HG02642 (cell line): ENCODE data around the gene GFER.
"Not testable (repeated sequence)": the region's sequence is repeated elsewhere in the genome, so short reads cannot be mapped to it uniquely, and the experiment has no call there.

Experiments used
- ATAC-seq: cut with Tn5 transposase; IDR thresholded peaks from one replicate; pipeline ENCODE4 v1.9.1; 2021; ENCODE audit warnings: mild to moderate bottlenecking; ENCODE audit not compliant: unreplicated experiment, poor library complexity

Gene GFER

GRCh38 chr16:1953734-1954133 lies 30.3 kb upstream of the GFER start:
- no peak for ATAC-seq

GRCh38 chr16:1957434-1958142 lies 26.4 kb upstream of the GFER start:
- not testable (repeated sequence) for ATAC-seq

- not testable (repeated sequence) for ATAC-seq
These were observed 25.9 kb upstream of the GFER start for GRCh38 chr16:1958143-1958491.

GRCh38 chr16:1958715-1959268 lies 25.2 kb upstream of the GFER start:
- ATAC-seq, result no peak

DNA sequence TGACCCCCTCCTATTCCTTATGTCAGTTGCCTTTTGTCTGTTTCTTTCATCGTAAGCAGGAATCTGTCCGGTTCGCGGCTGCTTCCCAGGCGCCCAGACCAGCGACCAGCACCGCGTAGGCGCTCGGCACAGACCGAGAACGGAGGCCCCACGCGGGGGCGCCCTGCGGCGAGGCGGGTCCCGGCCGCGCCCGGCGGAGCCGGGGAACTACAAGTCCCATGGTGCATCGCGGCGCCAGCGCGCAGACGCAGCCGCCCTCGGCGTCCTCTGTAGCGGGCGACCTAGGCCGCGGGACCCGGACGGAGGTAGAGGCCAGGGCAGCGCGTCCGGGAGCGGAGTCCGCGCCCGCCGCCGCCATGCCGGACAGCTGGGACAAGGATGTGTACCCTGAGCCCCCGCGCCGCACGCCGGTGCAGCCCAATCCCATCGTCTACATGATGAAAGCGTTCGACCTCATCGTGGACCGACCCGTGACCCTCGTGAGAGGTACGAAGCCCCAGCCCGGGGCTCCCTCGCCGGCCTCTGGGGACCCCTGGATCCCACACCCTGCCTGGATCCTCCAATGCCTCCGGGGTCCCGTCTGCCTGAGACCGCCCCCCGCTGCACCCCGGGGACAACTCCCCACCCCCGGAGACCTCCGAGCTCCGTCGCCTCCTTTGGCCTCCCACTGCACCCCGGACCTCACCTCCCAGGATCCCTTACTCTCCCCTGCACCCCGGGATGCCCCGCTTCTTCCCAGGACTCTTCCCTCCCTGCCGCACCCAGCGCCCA lies 24.5 kb upstream of the GFER start, which contains the start of gene NDUFB10:
Gene NDUFB10, plus strand, starts transcription at position 270 of the 771 bp plus-strand sequence. Its CDS starts 87 bp downstream, at position 357.
- peak; percentile 76 for ATAC-seq

DNA sequence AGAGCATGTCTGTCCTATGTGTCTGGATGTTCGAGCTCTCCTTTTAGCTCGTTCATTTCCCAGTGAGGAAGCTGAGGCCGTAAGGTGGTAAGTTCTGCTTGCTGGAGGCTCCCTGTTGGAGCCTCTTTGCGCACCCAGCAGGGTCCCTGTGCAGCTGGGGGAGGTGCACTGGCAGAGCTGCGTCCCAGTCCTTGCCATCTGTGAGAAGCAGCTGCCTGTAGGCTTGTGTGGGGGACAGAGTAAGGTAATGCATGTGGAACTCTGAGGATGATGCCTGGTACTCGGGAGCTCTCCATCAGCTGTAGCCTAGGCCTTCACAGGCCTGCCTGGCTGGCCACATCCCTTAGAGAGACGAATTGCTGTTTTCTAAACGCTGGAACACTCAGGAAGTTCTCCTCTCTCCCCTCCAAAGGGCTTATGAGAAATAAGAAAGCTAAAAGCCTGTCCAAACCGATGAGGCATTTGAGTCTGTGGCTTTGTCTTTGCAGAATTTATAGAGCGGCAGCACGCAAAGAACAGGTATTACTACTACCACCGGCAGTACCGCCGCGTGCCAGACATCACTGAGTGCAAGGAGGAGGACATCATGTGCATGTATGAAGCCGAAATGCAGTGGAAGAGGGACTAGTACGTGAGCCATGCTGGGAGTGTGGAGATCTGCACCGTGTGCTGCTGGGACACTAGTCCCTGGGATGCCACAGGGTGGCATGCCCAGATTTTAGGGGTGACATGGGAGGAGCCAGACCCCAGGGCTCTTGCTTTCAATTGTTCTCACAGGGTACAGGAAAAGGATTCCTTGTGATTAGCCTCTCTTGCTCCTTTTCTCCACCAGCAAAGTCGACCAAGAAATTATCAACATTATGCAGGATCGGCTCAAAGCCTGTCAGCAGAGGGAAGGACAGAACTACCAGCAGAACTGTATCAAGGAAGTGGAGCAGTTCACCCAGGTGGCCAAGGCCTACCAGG lies 23.0 kb upstream of the GFER start:
- ATAC-seq, result no peak

- no peak for ATAC-seq
These were observed 22.3 kb upstream of the GFER start for GRCh38 chr16:1961651-1962067.

DNA sequence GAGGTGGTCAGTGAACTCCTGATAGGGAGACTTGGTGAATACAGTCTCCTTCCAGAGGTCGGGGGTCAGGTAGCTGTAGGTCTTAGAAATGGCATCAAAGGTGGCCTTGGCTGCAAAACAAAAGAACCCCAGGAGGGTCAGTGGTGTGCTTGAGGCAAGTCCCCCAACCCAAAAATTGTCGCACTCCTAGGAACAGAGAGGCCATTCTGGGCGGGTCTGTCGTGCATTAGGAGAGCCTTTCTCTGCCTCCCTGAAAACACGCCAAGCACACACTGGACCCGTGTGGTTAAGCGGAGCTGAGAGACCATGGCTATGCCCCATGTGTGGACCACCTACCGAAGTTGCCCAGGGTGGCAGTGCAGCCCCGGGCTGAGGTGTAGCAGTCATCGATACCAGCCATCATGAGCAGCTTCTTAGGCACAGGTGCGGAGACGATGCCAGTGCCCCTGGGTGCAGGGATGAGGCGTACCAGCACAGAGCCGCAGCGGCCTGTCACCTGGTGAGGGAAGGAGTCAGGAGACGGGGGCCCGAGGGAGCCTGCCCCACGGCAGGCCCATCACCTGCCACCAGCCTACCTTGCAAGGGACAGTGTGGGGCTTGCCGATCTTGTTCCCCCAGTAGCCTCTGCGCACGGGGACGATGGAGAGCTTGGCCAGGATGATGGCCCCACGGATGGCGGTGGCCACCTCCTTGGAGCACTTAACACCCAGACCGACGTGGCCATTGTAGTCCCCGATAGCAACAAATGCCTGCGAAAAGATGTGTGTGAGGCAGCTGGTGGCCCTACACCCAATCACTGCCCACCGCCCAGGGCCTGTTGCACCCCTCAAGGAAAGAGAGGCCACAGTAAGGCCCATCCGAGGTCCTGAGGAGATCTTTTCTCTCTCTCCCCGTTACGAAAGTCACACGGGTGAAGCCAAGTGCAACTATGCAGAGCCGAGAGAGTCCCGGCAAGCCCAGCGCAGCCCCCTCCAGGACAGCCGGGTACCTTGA lies 21.5 kb upstream of the GFER start:
- not testable (repeated sequence) for ATAC-seq

DNA sequence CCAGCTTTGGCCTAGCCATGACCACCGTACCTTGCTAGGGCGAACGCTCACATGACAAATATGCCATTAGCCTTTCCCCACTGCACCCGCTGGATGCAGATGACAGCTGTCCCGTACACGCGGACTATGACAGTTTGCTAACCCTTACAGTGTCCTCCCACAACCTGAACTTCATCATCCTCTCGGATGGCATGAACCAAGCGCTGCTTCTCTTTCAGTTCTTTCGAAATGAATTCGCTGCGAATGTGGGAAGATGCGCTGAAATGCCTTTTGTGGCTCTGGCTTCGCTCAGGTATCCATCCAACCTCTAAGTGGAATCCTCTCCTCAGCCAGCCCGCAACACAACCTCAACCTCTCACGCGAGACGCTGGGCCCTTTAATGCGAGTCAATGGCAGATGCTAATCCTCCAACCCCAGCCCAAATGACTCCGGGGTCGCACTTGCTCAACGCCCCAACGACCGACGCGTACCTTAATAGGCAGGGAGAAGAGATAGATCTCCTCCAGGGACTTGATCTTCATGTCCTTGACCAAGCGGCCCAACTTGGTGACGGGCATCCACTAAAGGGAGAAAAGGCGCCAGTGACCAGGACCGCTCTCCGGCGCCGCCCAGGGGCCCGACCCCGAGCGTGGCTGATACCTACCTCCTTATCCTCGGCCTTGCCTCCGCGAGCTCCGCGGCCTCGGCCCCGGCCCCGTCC lies 20.0 kb upstream of the GFER start:
- peak; percentile 24 for ATAC-seq

GRCh38 chr16:1964506-1965395 lies 19.2 kb upstream of the GFER start, which contains the start of gene RPS2:
TSS of gene RPS2 (minus strand) at chr16:1964826. CDS start at chr16:1964625, 201 bp downstream.
- peak; percentile 85 for ATAC-seq

GRCh38 chr16:1965396-1966001 lies 18.5 kb upstream of the GFER start:
- no peak for ATAC-seq

- ATAC-seq, result no peak
These were observed 17.5 kb upstream of the GFER start, which contains the start of gene RNF151 for GRCh38 chr16:1966460-1966859. TSS of gene RNF151 (plus strand) at chr16:1966856. CDS start at chr16:1966882, 26 bp downstream.

GRCh38 chr16:1968146-1968953 lies 15.6 kb upstream of the GFER start:
- ATAC-seq, result no peak

DNA sequence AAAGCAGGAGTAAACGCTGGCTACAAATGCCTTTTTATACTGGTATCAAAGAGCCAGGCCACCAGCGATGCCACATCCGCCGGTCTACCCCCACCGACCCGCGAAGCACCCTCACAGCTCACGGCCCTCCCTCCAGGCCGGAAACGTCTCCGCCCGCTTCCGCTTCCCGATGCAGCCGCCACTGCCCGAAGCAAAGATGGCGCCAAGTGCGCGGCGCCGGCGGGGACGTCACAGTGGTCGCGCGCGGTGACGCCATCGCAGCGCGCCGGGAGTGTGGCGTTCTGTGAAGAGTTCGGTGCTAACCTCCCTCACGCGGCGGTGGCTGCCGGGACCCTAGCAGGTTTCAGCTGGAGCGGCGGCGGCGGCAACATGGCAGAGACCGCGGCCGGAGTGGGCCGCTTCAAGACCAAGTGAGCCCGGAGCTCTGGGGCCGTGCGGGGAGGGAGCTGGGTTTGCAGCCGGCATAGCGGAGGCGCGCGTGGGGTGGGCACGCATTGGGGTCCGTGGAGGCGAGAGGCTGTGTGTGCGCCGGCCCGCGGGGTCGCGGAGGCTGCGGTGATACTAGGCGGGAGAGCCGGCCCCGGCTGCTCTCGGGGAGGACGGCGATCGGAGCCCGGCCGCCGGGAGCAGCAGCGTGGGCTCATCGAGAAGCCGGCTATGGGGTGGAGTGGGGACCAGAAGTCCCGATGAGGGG lies 12.1 kb upstream of the GFER start, which contains the start of gene TBL3:
Gene TBL3, plus strand, starts transcription at position 258 of the 694 bp plus-strand sequence. Its CDS starts 112 bp downstream, at position 370.
- peak; percentile 69 for ATAC-seq

DNA sequence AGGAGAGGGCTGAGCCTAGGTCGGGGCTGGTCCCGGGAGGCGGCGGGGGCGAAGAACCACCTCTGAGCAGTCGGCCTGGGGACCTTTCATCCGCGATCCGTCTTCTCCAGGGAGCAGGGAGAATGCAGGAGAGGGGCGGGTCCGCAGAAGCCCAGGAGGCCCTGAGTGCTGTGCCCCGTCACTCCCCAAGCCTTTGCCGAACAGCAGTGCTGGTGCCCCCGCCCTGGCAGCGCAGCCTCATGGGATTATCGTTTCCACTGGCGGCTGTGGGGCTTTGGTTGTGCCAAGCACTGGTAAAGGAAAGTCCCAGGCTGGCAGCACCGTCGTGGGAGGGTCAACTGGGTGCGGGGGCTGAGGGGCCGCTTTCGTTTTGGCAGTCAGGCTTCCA lies 11.5 kb upstream of the GFER start:
- peak; percentile 1 for ATAC-seq
